GM19025 (cell line): ENCODE results near the gene SLC1A2.

Source experiments
- ATAC-seq: cut with Tn5 transposase; IDR thresholded peaks from one replicate; pipeline ENCODE4 v1.9.1; 2021; ENCODE audit warnings: mild to moderate bottlenecking, low read depth, moderate library complexity; ENCODE audit not compliant: unreplicated experiment

SLC1A2 gene

GRCh38 chr11:35354644-35355043, 64.7 kb downstream of the SLC1A2 start:
- ATAC-seq, result no peak

DNA sequence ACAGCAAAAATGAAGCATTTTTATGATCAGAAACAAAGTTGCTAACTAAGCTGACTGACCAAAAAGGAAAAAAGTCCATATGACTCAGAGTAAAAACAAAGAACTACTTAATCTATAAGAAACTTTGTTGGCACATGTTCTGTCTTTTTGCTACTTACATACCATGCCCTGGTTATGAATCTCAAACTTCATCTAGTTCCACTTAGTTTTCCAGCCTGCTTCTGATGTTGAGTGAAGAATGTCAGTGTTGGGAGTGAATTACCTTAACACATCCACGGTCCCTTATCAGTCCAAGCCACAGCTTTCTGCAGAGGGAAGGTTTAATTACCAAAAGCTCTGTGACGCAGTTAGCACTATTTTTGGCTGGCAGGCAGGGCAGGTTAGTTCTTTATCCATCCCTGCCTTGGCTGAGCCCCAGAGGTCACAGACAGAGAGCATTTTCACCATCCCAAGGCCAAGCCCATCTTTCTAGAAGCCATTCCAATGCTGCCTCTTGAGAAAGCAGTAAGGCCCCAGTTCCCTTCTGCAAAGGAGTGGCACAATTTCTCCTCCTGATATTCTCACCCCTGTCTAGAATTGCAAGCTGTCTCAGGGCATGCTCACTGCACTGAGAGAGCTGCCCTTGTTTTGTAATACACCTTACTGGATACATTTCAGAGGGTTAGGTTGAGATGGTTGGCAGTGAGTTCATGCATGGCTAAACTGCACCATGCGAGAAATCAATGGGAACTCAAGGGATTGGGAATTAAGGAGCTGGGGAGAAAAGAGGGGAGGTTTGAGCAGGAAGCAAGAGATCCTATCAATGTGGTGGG, 67.1 kb downstream of the SLC1A2 start:
- ATAC-seq, result no peak

- no peak for ATAC-seq
These were observed 69.5 kb downstream of the SLC1A2 start for GRCh38 chr11:35349897-35350296.

DNA sequence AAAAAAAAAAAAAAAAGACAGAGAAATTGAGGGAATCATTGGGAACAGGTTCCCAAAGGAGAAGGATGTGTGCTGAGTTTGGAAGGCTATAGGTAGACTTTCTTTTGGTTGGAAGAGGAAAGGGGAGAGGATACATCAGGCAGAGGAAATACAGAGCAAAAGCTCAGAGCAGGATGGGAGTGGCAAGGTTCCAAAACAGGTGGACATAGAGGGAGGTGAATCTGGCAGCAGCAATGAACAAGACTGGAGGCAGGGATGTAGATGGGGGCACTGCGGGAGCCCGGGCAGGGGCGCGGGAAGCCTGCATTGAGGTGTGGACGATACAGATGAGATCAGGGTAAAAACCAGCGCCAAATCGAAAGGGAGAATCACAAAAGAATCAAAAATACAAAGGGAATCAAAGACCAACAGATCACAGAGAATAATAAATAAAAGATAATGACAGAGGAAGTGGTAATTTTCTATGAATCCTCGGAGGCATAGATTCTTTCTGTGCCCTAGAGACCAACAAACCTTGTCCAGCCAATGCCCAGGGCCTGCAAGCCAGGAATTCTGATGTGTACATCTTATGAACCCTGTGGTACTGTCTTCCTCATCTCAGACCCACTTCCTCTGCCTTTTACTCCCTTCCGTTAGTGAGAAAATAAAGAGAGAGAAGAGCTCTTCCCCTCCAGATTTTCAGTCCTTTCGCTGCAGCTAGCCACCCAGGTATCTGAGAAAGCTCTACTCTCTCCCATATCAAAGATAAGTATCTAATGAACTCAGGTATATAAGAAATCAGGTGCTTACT, 70.3 kb downstream of the SLC1A2 start:
- ATAC-seq, result no peak

DNA sequence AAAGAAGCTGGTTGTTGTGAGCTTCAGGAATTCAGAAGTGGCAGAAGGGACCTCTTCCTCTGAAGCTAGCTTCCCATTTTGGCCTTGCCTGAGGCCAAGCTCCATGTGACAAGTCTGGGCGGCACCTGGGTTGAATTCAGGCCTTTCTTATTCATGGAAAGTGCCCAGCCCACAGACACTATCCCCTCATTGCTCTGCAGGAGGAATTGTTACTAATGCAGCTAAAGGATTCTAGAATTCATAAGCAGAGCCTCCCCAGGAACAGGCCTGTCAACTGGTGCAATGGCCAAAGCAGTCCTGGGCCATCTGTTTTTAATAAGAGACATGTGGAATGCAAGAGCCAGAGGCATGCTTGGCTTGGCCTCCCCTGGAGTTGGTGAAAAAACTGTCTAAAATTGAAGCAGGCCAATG, 71.4 kb downstream of the SLC1A2 start:
- ATAC-seq, result no peak

- no peak for ATAC-seq
These were observed 72.0 kb downstream of the SLC1A2 start for GRCh38 chr11:35347173-35347878.

GRCh38 chr11:35346472-35347156, 72.7 kb downstream of the SLC1A2 start:
- no peak for ATAC-seq

DNA sequence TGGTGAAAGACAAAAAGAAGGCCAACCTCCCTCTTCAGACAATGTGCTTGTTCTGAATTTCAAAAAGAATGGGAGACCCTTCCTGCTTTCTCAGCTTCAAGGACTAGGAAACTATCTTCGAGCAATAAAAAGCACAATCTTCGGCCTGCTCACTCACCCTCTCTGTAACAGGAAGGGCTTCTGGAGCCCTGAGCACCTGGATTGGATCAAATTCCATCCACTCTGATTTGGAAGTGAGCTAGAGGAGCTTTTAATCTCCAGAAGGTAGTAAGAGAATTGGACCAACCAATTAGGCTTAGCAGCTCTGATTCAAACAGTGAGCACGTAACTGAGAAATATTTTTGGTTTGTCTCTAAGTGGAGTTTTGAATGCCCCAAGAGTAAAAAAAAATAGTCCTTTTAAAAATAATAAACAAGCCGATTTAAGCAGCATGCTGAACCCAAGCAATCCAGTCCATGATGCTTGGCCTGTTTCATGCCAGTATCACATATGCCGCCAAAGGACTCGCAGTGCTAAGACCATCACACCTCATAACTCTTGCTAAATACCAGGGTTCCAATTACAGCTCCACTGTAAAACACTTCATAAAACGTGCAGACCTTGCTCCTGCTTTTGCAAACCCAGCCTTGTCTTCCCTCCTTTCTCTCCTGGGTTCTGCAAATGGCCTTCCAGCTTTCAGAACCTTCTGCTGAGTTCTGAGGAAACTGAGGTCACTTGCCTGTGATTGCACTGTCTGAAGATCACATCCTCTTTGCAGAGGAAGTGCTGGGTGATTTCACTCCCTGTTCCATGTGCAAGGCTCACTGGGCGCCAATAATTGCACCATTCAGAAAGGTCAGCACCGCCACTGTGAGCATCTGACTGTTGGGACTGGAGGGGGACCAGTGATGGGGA, 74.4 kb downstream of the SLC1A2 start:
- no peak for ATAC-seq

- ATAC-seq, result no peak
These were observed 76.2 kb downstream of the SLC1A2 start for GRCh38 chr11:35343033-35343598.

- no peak for ATAC-seq
These were observed 78.6 kb downstream of the SLC1A2 start for GRCh38 chr11:35340715-35341114.

DNA sequence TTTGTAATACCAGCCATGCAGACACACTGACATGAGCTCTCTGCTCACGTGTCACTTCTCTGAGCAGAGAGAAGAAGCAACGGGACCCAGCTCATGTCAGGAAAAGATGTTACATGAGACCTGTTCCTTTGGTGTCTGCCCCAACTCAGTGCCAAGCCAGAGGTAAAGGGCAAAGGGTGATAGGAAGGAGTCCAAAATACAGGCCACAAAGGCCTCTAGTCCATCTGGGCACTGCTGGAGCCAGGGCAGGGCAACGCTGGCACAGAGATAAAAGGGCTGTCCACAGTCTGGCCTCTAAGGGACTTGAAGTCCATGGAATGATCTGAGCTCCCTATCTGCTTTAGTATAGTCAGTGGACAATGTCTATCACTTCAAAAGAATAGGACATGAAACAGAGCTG, 79.3 kb downstream of the SLC1A2 start:
- ATAC-seq, result no peak

GRCh38 chr11:35338921-35339320, 80.4 kb downstream of the SLC1A2 start:
- no peak for ATAC-seq

GRCh38 chr11:35337914-35338305, 81.4 kb downstream of the SLC1A2 start:
- no peak for ATAC-seq

GRCh38 chr11:35337136-35337913, 82.0 kb downstream of the SLC1A2 start:
- ATAC-seq, result no peak

GRCh38 chr11:35336726-35337125, 82.6 kb downstream of the SLC1A2 start:
- no peak for ATAC-seq

DNA sequence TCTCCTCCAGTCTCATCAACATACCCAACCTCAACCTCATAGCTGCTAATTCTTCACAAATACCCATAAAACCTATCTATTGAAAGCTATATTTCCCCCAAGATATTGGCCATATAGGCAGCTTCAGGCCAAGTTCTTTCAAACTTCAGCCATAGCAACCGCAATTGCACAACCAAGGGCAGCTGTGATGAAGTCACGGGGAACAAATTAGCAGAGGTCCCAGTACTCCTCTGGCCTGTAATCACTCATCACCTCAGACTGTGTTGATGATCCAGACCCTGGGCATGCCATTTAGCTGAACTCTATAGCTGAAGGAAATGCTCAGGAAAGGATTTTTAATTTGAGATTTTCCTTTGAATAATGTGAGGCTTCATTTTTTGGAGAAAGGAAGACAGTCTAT, 84.1 kb downstream of the SLC1A2 start:
- ATAC-seq, result no peak

DNA sequence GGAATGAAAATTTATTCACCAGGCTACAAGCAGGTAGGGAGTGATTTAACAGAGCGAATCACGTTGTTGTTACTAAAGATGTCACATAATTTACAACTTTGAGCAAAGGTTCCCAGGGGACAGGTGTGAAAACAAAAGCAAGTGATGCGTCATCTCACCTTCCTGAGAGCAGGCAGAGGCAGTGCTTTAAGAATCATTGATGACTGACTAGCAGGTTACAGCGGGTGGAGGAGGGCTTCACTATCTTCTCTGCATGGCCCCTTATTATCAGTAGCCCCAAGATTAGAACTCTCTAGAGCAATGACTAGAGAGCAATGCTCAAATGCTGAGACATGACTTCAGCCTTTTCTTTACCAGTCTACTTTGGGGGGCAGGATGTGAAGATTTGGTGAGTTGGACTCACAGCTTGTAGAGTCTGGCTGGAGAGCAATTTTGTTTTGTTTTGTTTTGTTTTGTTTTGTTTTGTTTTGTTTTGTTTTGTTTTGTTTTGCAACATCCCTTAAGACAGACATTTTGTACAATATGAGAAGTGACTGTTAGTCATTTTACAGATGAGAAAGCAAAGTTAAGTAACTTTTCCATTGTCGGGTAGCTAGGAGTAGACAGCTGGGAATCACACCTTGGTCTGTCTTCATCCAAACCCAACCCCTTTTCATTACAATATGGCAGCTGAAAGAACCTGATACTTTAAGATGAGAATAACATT, 84.8 kb downstream of the SLC1A2 start:
- peak; percentile 72 for ATAC-seq

DNA sequence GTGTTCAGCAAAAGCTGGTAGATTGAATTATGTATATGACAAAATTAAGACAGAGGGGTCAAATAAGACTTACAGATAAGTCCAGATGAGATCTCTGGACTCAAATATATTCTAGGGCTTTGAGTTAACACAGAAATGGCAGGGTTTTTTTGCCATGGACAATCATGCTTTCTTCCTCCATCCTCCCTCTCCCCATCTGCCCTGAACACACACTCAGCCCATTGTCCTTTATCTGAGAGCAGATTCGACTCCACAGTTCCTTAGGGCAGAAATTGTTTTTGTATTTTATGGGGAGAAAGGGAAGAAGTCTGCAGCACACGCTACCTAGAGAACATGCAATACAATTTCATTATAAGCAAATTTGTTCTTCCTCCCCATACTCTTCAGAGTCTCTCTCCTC, 86.8 kb downstream of the SLC1A2 start:
- no peak for ATAC-seq
